ENCODE data around the gene NANOS3. TPM values are rescaled to one million over a fixed set of nuclear protein-coding genes. Genes with fewer than 3 reads are reported as not detected.

The NANOS3 gene
- total and polyA plus RNA-seq, 2 of the 13 experiments (the other 11 are each of a cell fraction or from before 2014, with no cell fraction given) = 0.21 TPM; not detected in 1

- peak; percentile 75; the same call in 1 of the 2 replicates for TF ChIP-seq CHD4 (IDR thresholded peaks at IDR 0.05; ENCODE audit: borderline replicate concordance, low read length)
- no peak for TF ChIP-seq SMYD3 (CRISPR knock-in tag; IDR thresholded peaks at IDR 0.05)
- TF ChIP-seq SOX5 (CRISPR knock-in tag; IDR thresholded peaks at IDR 0.05; ENCODE audit: borderline replicate concordance) = no peak
- no peak for TF ChIP-seq HNF1A (IDR thresholded peaks at IDR 0.05; ENCODE audit: low read depth)
- TF ChIP-seq HNF1A (CRISPR knock-in tag; IDR thresholded peaks at IDR 0.05; ENCODE audit: borderline replicate concordance) = no peak
- no peak for TF ChIP-seq ZNF251 (CRISPR knock-in tag; IDR thresholded peaks at IDR 0.05)
- no peak for TF ChIP-seq TERF1 (CRISPR knock-in tag; IDR thresholded peaks at IDR 0.05)
- peak; percentile 27; the same call in 1 of the 2 replicates for TF ChIP-seq ZNF709 (CRISPR knock-in tag; IDR thresholded peaks at IDR 0.05)
- no peak for TF ChIP-seq KLF13 (CRISPR knock-in tag; IDR thresholded peaks at IDR 0.05)
- TF ChIP-seq ZFP36L2 (CRISPR knock-in tag; IDR thresholded peaks at IDR 0.05) = no peak
- peak; percentile 72 for TF ChIP-seq HDAC1 (CRISPR knock-in tag; IDR thresholded peaks at IDR 0.05)
- TF ChIP-seq PHF21A (CRISPR knock-in tag; IDR thresholded peaks at IDR 0.05) = peak; percentile 2; the same call in 1 of the 2 replicates
- no peak for TF ChIP-seq ZBTB26 (CRISPR knock-in tag; IDR thresholded peaks at IDR 0.05; ENCODE audit: borderline replicate concordance)
- no peak for TF ChIP-seq NR0B2 (CRISPR knock-in tag; IDR thresholded peaks at IDR 0.05)
- TF ChIP-seq MXI1 (IDR thresholded peaks at IDR 0.05; ENCODE audit: borderline replicate concordance, low read depth, low read length) = 0 out of 3 replicates have a peak, but pooled peaks have one; percentile 10
- TF ChIP-seq ZNF737 (CRISPR knock-in tag; IDR thresholded peaks at IDR 0.05; ENCODE audit: borderline replicate concordance) = no peak
- TF ChIP-seq ZBTB7A (CRISPR knock-in tag; IDR thresholded peaks at IDR 0.05) = no peak
- no peak for TF ChIP-seq CC2D1A (CRISPR knock-in tag; IDR thresholded peaks at IDR 0.05)
- TF ChIP-seq ZNF143 (CRISPR knock-in tag; IDR thresholded peaks at IDR 0.05) = no peak
- no peak; the same call in 1 of the 2 replicates for TF ChIP-seq ZBTB20 (CRISPR knock-in tag; IDR thresholded peaks at IDR 0.05; ENCODE audit: borderline replicate concordance, low read depth)
- TF ChIP-seq SIX4 (CRISPR knock-in tag; IDR thresholded peaks at IDR 0.05) = no peak
- TF ChIP-seq KDM4B (CRISPR knock-in tag; IDR thresholded peaks at IDR 0.05) = peak; percentile 61
- no peak for TF ChIP-seq ZNF101 (CRISPR knock-in tag; IDR thresholded peaks at IDR 0.05; ENCODE audit: borderline replicate concordance, low read depth)
Observed at GRCh38 chr19:13847407-13848339, 29.3 kb upstream of the NANOS3 start (continued).

Measured in HepG2 (cell line).